ENCODE measurements around the gene HOXA11. TPM values are rescaled to one million over a fixed set of nuclear protein-coding genes. Genes with fewer than 3 reads are reported as not detected.

HOXA11 gene
- total RNA-seq, 6 experiments from 2014 or later, result 33.1 to 42.1 (median 39.1) TPM

GRCh38 chr7:27221201-27221797 lies 36.3 kb upstream of the HOXA11 start:
- peaks cover 26% of the 10 kb centered on the region for H3K27me3 Mint-ChIP-seq (ENCODE audit: insufficient read depth)
- TF ChIP-seq CTCF (IDR thresholded peaks at IDR 0.05), result no peak
- no peaks in the 10 kb centered on the region for H3K9me3 Mint-ChIP-seq

GRCh38 chr7:27220440-27220955 lies 35.5 kb upstream of the HOXA11 start:
- H3K27ac Mint-ChIP-seq, result no peak overlapping the region
- DNase-seq, result no peak
- no peaks in the 10 kb centered on the region for H3K36me3 Mint-ChIP-seq (ENCODE audit: low read depth)
- no peaks in the 10 kb centered on the region for H3K9me3 Mint-ChIP-seq
- H3K27me3 Mint-ChIP-seq (ENCODE audit: insufficient read depth), result peaks cover 26% of the 10 kb centered on the region
- no peaks in the 10 kb centered on the region for H3K4me1 Mint-ChIP-seq (ENCODE audit: low read depth)
- no peak overlapping the region for H3K4me3 Mint-ChIP-seq
- no peak for TF ChIP-seq CTCF (IDR thresholded peaks at IDR 0.05)

More at GRCh38 chr7:27221201-27221797, 36.3 kb upstream of the HOXA11 start:
- H3K4me1 Mint-ChIP-seq (ENCODE audit: low read depth), result no peaks in the 10 kb centered on the region
- DNase-seq, result no peak
- H3K27ac Mint-ChIP-seq, result no peak overlapping the region
- no peak overlapping the region for H3K4me3 Mint-ChIP-seq
- no peaks in the 10 kb centered on the region for H3K36me3 Mint-ChIP-seq (ENCODE audit: low read depth)

GRCh38 chr7:27219821-27220220 lies 34.8 kb upstream of the HOXA11 start:
- Mint-ChIP-seq H3K36me3 (ENCODE audit: low read depth) (no peaks in the 10 kb centered on the region), H3K27ac (no peak overlapping the region), H3K9me3 (no peaks in the 10 kb centered on the region), H3K4me3 (no peak overlapping the region), H3K4me1 (ENCODE audit: low read depth) (no peaks in the 10 kb centered on the region), H3K27me3 (ENCODE audit: insufficient read depth) (peaks cover 21% of the 10 kb centered on the region)
- DNase-seq, result no peak
- TF ChIP-seq CTCF (IDR thresholded peaks at IDR 0.05), result no peak

- H3K36me3 Mint-ChIP-seq (ENCODE audit: low read depth), result no peaks in the 10 kb centered on the region
- H3K27ac Mint-ChIP-seq, result no peak overlapping the region
- H3K4me3 Mint-ChIP-seq, result no peak overlapping the region
- H3K4me1 Mint-ChIP-seq (ENCODE audit: low read depth), result peaks cover 7% of the 10 kb centered on the region
- DNase-seq, result no peak
- no peaks in the 10 kb centered on the region for H3K9me3 Mint-ChIP-seq
- peaks cover 16% of the 10 kb centered on the region for H3K27me3 Mint-ChIP-seq (ENCODE audit: insufficient read depth)
- TF ChIP-seq CTCF (IDR thresholded peaks at IDR 0.05), result no peak
Measured at GRCh38 chr7:27217951-27218350, 32.9 kb upstream of the HOXA11 start.

GRCh38 chr7:27215356-27215755 lies 30.3 kb upstream of the HOXA11 start:
- no peak for DNase-seq
- Mint-ChIP-seq H3K9me3 (no peaks in the 10 kb centered on the region), H3K27ac (no peak overlapping the region), H3K4me3 (no peak overlapping the region), H3K36me3 (ENCODE audit: low read depth) (no peaks in the 10 kb centered on the region), H3K27me3 (ENCODE audit: insufficient read depth) (peaks cover 13% of the 10 kb centered on the region), H3K4me1 (ENCODE audit: low read depth) (peaks cover 11% of the 10 kb centered on the region)
- TF ChIP-seq CTCF (IDR thresholded peaks at IDR 0.05), result no peak

Measured in HFFc6 (cell line).